Fibroblast of mammary gland (primary cell): Measurements from ENCODE around the gene TNFAIP1.
"Not testable (repeated sequence)": the region's sequence is repeated elsewhere in the genome, so short reads cannot be mapped to it uniquely, and the experiment has no call there.

Experiments
- DNase-seq: peaks from one replicate; pipeline ENCODE4 v3.0.0-alpha.2; 2010; ENCODE audit warnings: low read depth
- H3K4me3 ChIP-seq: 2 replicates; pipeline ENCODE4 v1.5.1; 2011; ENCODE audit warnings: low read depth, mild to moderate bottlenecking, low read length, moderate library complexity; ENCODE audit not compliant: control insufficient read depth
- TF ChIP-seq, protein P1 (sequence below): conservative IDR thresholded peaks from 2 replicates; pipeline ENCODE4 v1.5.1; 2011; ENCODE audit warnings: low read depth, low read length, inconsistent platforms; ENCODE audit not compliant: control insufficient read depth, insufficient read depth

The TNFAIP1 gene, protein sequence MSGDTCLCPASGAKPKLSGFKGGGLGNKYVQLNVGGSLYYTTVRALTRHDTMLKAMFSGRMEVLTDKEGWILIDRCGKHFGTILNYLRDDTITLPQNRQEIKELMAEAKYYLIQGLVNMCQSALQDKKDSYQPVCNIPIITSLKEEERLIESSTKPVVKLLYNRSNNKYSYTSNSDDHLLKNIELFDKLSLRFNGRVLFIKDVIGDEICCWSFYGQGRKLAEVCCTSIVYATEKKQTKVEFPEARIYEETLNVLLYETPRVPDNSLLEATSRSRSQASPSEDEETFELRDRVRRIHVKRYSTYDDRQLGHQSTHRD

DNA sequence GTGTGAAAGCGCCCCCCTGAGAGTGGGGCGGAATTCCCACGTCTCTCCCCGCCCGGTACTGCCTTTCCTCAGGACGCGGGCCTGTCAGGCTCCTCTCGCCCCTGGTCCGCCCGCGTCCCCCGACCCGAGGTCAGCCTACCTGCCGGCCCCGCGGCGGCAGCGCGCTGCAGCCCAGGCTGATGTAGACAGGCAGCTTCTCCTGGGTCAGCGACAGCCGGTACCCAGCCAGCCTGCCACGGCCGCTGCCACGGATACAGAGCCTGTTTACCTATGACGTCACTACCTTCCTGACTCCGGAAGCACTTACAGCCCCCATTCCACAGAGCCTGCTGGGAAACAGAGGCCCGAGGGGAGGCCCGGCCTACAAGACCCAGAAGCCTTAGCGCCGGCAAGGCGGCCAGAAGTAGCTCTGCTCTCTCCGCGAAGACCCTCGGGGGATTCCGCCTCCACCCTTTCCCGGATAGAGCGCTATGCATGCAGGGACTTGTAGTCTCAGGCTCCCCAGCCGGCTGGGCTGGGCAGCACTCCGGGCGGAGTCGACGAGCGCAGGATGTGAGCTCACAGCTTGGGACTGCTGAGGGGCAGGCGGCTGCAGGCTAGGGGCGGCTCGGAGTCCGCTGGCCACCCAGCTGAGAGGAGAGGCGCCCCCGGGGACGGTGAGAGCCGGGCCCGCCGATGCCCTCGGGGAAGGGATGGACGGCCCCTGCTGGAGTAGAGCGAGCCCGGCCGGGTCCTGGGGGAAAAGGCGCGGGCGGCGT, at the start of gene TNFAIP1, which contains the start of gene IFT20:
Gene TNFAIP1 (plus strand): TSS at position 561 of the 758 bp plus-strand sequence. CDS start 3,761 bp downstream, outside the sequence.
Gene IFT20 (minus strand): TSS at position 272 of the 758 bp plus-strand sequence. CDS start 3,487 bp downstream, outside the sequence.
- DNase-seq, result peak; percentile 100
- H3K4me3 ChIP-seq, result peak within 1 kb of the TSS; percentile 97
- TF ChIP-seq, protein P1, sequence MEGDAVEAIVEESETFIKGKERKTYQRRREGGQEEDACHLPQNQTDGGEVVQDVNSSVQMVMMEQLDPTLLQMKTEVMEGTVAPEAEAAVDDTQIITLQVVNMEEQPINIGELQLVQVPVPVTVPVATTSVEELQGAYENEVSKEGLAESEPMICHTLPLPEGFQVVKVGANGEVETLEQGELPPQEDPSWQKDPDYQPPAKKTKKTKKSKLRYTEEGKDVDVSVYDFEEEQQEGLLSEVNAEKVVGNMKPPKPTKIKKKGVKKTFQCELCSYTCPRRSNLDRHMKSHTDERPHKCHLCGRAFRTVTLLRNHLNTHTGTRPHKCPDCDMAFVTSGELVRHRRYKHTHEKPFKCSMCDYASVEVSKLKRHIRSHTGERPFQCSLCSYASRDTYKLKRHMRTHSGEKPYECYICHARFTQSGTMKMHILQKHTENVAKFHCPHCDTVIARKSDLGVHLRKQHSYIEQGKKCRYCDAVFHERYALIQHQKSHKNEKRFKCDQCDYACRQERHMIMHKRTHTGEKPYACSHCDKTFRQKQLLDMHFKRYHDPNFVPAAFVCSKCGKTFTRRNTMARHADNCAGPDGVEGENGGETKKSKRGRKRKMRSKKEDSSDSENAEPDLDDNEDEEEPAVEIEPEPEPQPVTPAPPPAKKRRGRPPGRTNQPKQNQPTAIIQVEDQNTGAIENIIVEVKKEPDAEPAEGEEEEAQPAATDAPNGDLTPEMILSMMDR, result no peak

DNA sequence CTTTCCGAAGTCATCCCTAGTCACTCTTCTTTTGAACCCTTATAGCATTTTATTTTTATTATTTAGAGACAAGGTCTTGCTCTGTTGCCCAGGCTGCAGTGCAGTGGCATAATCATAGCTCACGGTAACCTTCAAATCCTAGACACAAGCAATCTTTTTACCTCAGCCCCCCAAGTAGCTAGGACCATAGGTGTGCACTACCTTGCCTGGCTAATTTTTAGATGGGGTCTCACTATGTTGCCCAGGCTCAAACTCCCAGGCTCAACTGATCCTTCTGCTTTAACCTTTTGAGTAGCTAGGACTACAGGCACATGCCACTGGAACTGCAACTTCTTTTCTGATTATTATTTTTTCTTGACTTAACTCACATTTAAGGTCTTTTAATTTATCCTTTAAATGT, 49.6 kb upstream of the TNFAIP1 start:
- no peak for DNase-seq
- no peak overlapping the region for H3K4me3 ChIP-seq
- TF ChIP-seq, protein P1, result no peak

DNA sequence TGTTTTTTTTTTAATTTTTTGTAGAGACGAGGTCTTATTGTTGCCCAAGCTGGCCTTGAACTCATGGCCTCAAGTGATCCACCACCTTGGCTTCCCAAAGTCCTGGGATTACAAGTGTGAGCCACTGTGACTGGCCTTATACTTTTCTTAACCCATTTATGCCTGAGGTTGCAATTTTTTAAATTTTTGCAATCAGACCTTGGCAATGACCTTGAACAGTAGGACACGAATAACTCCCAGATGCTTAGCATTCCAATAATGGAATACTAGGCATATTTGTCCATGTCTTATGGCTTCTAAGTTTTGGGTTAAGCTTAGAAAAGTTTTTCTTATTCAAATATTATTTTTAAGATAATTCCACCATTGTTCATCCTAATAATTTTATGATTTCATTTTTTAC, 44.9 kb upstream of the TNFAIP1 start:
- DNase-seq, result no peak
- TF ChIP-seq, protein P1, result no peak
- H3K4me3 ChIP-seq, result no peak overlapping the region

DNA sequence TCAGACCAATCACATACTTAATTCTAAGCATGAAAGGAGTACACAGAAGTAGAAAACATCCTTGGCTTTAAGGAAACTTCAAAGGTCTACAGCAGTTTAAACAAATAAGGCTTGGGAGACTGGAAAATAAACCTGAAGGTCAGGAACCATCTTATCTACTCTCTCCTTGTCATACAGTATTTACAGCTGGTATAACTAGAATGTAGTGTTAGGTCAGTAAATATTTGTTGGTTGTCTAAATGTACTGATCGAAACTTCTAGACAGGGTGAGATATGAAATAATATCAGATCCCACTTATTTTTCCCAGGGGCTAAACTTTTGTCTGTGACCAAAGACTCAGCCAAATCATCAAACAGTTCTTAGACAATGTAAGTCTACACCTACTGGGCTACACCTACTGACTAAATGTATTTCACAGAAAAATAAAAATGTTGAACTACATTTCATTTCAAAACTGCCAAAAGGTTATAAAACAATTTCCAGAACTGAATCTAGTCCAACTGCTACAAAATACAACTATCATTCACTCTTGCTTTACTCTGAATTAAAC, 43.7 kb upstream of the TNFAIP1 start:
- TF ChIP-seq, protein P1, result no peak
- no peak for DNase-seq
- no peak overlapping the region for H3K4me3 ChIP-seq

DNA sequence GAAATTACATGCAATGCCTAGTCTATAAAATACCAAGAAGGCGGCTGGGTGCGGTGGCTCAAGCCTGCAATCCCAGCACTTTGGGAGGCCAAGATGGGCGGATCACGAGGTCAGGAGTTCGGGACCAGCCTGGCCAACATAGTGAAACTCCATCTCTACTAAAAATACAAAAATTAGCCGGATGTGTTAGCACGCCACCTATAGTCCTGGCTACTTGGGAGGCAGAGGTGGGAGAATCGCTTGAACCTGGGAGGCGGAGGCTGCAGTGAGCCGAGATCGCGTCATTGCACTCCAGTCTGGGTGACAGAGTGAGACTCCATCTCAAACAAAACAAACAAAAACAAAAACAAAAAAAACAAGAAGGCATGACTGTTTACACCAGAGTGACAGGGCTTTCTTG, 42.7 kb upstream of the TNFAIP1 start:
- not testable (repeated sequence) for DNase-seq, H3K4me3 ChIP-seq

DNA sequence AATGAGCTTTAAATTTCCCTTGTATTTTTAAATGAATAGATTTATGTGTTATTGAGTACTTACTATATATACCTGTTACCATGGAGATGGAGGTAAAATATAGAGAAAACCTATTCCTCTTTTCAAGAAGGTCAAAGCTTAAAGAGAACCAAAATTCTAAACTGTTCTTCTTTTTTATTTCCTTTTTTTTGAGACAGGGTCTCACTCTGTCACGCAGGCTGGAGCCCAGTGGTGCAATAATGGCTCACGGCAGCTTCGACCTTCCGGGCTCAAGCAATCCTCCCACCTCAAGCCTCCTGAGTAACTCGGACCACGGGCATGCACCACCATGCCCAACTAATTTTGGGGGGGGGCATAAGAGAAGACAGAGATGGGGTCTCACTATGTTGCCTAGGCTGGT, 41.6 kb upstream of the TNFAIP1 start:
- TF ChIP-seq, protein P1, result no peak
- no peak overlapping the region for H3K4me3 ChIP-seq
- DNase-seq, result no peak
